BLaER1 (cell line): ENCODE results near the gene WWC1.
A peak's percentile ranks its signal among the peaks of the same experiment; 100 is the strongest.

Experiments used
- H3K27ac ChIP-seq: shearing (Covaris generic); formaldehyde crosslinking; 2 replicates; pipeline ENCODE4 v1.8.1; 2022
- H3K27me3 ChIP-seq: shearing (Covaris generic); formaldehyde crosslinking; 2 replicates; pipeline ENCODE4 v1.8.1; 2022
- H3K36me3 ChIP-seq: shearing (Covaris generic); formaldehyde crosslinking; 2 replicates; pipeline ENCODE4 v1.8.1; 2022
- H3K4me1 ChIP-seq: shearing (Covaris generic); formaldehyde crosslinking; 2 replicates; pipeline ENCODE4 v1.8.1; 2022
- H3K4me2 ChIP-seq: shearing (Covaris generic); formaldehyde crosslinking; 2 replicates; pipeline ENCODE4 v1.8.1; 2022
- H3K4me3 ChIP-seq: shearing (Covaris generic); formaldehyde crosslinking; 2 replicates; pipeline ENCODE4 v1.8.1; 2022
- H3K9ac ChIP-seq: shearing (Covaris generic); formaldehyde crosslinking; 2 replicates; pipeline ENCODE4 v1.8.1; 2022
- H3K9me3 ChIP-seq: shearing (Covaris generic); formaldehyde crosslinking; 2 replicates; pipeline ENCODE4 v1.8.1; 2022
- H4K20me1 ChIP-seq: shearing (Covaris generic); formaldehyde crosslinking; 2 replicates; pipeline ENCODE4 v1.8.1; 2022
- Cebpa-rat ChIP-seq: shearing (Covaris generic); IDR thresholded peaks from 2 replicates; pipeline ENCODE4 v1.8.1; 2022

The WWC1 gene

DNA sequence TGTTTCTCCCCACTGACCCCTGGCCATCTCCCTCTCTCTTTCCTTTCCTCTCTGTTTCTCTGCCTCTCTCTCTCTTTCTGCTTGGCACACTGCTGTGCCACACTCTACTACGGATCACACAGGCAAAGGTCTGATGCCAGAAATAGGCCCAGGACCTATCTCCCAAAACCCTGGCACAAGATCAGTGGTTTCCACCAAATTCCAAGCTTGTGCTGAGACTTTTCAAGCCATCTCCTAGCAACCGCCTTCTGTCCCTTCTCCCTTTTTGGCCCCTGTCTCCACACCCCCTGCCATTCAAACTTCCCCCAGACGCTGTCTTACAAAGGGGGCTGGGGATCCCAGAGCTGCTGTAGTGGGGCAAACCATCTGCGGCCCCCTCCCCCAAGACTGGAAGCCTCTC lies 156.4 kb downstream of the WWC1 start:
- Histone ChIP-seq H3K27me3 (no peaks in the 10 kb centered on the region), H3K4me1 (no peaks in the 10 kb centered on the region), H3K9ac (no peak overlapping the region), H3K9me3 (no peaks in the 10 kb centered on the region), H4K20me1 (no peaks in the 10 kb centered on the region), H3K4me3 (no peak overlapping the region), H3K27ac (no peak overlapping the region), H3K4me2 (no peak overlapping the region), H3K36me3 (no peaks in the 10 kb centered on the region)
- TF ChIP-seq Cebpa-rat, result no peak

DNA sequence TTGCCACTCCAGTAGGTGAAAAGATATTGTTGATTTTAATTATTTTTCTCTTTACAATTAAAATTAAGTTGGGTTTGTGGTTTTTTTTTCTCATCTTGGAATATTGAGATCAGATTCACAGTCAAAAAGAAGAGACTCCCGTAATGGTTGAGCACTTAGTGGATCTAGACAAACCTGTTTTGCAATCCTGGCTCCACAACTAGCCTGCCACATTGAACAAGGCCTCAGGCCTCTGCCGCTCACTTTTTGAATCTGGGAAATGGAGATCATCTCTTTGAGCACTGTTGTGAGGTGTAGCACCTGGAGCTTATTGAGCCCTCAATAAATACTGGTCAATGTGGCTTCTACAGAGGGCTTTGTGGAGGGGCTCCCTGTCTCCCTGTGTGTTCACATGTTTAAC lies 157.7 kb downstream of the WWC1 start:
- no peaks in the 10 kb centered on the region for H3K36me3 ChIP-seq
- H3K27ac ChIP-seq, result no peak overlapping the region
- no peak overlapping the region for H3K4me3 ChIP-seq
- no peaks in the 10 kb centered on the region for H3K27me3 ChIP-seq
- H3K4me2 ChIP-seq, result no peak overlapping the region
- no peaks in the 10 kb centered on the region for H4K20me1 ChIP-seq
- no peaks in the 10 kb centered on the region for H3K4me1 ChIP-seq
- H3K9me3 ChIP-seq, result no peaks in the 10 kb centered on the region
- no peak for TF ChIP-seq Cebpa-rat
- no peak overlapping the region for H3K9ac ChIP-seq

DNA sequence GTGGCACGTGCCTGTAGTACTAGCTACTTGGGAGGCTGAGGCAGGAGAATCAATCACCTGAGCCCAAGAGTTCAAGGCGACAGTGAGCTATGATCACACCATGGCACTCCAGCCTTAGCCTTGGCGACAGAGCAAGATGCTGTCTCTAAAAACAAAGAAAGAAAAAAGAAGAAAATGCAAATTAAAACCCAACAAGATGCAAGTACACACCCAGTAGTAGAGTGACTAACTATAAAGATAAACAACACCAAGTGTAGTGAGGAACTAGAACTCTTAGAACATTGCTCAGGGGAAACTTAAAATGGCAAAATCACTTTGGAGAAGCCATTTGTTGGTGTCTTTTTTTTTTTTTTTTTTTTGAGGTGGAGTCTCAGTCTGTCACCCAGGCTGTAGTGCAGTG lies 160.1 kb downstream of the WWC1 start:
- TF ChIP-seq Cebpa-rat, result no peak
- no peaks in the 10 kb centered on the region for H3K36me3 ChIP-seq
- H3K9ac ChIP-seq, result no peak overlapping the region

DNA sequence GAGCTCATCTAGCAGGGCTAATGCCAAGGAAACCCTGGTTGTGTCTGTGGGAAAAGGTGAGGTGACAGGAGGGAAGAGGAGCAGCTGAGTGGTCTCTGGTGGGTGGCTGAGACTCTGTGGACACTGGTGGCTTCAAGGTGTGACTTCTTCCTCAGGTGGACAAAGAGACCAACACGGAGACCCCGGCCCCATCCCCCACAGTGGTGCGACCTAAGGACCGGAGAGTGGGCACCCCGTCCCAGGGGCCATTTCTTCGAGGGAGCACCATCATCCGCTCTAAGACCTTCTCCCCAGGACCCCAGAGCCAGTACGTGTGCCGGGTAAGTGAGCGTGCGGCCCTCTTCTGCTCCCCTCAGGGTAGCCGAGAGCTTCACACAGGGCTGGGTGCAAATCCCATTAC lies 163.8 kb downstream of the WWC1 start:
- no peaks in the 10 kb centered on the region for H4K20me1 ChIP-seq
- no peak overlapping the region for H3K27ac ChIP-seq
- no peak overlapping the region for H3K4me3 ChIP-seq
- H3K9me3 ChIP-seq, result peaks cover 7% of the 10 kb centered on the region
- TF ChIP-seq Cebpa-rat, result no peak
- no peak overlapping the region for H3K4me2 ChIP-seq
- H3K4me1 ChIP-seq, result no peaks in the 10 kb centered on the region
- H3K27me3 ChIP-seq, result no peaks in the 10 kb centered on the region
- no peak overlapping the region for H3K9ac ChIP-seq
- H3K36me3 ChIP-seq, result peaks cover 13% of the 10 kb centered on the region

More for the DNA sequence above, 160.1 kb downstream of the WWC1 start:
- Histone ChIP-seq H3K4me1 (no peaks in the 10 kb centered on the region), H4K20me1 (no peaks in the 10 kb centered on the region), H3K4me3 (no peak overlapping the region), H3K27me3 (no peaks in the 10 kb centered on the region), H3K4me2 (no peak overlapping the region), H3K9me3 (no peaks in the 10 kb centered on the region), H3K27ac (no peak overlapping the region)

DNA sequence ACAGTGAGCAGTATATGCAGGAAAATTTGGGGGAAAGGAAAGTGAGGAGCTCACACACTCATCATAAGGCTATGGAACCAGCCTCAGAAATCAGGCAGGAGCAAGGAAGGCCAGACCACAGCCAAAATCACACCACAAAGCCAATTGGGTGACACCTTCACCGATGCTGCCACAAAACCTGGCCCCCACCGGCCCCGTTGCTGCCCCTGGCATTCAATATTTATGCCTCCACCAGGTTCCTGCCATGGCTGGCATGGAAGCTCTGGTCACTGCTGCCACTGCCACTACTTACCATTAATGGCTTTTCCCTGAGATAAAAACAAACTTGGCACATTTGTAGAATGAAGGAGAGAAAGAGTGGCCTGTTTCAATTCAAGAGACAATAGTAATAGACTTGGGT lies 166.1 kb downstream of the WWC1 start:
- H3K4me2 ChIP-seq, result no peak overlapping the region
- H3K4me1 ChIP-seq, result 0 out of 2 replicates have a peak, but pooled peaks cover under 1% of the 10 kb centered on the region
- no peaks in the 10 kb centered on the region for H4K20me1 ChIP-seq
- no peak overlapping the region for H3K9ac ChIP-seq
- H3K36me3 ChIP-seq, result peaks cover 13% of the 10 kb centered on the region
- peaks cover 7% of the 10 kb centered on the region for H3K9me3 ChIP-seq
- TF ChIP-seq Cebpa-rat, result no peak
- H3K4me3 ChIP-seq, result no peak overlapping the region
- H3K27ac ChIP-seq, result no peak overlapping the region
- no peaks in the 10 kb centered on the region for H3K27me3 ChIP-seq

DNA sequence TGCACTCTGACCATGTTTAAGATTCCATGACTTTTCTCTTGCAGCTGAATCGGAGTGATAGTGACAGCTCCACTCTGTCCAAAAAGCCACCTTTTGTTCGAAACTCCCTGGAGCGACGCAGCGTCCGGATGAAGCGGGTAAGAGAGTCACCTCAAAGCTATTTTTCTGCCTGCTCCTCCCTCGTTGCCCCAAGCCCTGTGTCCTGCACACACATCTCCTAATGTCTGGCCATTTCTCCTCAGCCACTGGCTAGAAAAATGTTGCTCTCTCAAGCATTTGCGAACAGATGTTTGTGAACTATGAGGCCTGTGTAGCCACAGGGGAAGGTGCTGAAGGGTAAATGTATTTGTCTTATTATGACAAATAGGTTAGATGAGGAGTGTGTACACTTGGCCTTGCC lies 169.2 kb downstream of the WWC1 start:
- Histone ChIP-seq H3K27me3 (no peaks in the 10 kb centered on the region), H3K9ac (no peak overlapping the region), H3K9me3 (peaks cover 7% of the 10 kb centered on the region), H3K36me3 (peaks cover 13% of the 10 kb centered on the region), H3K4me2 (no peak overlapping the region), H3K4me3 (no peak overlapping the region), H3K4me1 (peaks cover 29% of the 10 kb centered on the region), H4K20me1 (no peaks in the 10 kb centered on the region), H3K27ac (no peak overlapping the region)
- no peak for TF ChIP-seq Cebpa-rat

DNA sequence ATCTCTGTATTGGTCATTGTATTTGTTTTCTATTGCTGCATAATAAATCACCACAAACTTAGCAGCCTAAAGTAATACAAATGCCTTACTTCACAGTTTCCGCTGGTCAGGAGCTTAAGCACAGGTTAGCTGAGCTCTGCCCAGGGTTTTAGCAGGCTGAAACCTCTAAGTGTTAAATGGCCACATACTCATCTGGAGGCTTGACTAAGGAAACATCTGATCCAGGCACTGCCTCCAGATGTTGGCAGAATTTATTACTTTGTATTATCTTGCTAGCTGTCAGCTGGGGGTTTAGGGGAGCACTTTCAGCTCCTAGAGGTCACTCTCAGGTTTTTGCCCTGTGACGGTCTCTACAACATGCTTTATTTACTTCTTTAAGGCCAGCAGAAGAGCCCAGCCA lies 171.6 kb downstream of the WWC1 start:
- Histone ChIP-seq H3K4me2 (no peak overlapping the region), H3K27ac (no peak overlapping the region), H3K4me1 (peaks cover 29% of the 10 kb centered on the region), H4K20me1 (no peaks in the 10 kb centered on the region), H3K27me3 (no peaks in the 10 kb centered on the region), H3K36me3 (peaks cover 4% of the 10 kb centered on the region), H3K9me3 (no peaks in the 10 kb centered on the region), H3K9ac (no peak overlapping the region), H3K4me3 (no peak overlapping the region)
- no peak for TF ChIP-seq Cebpa-rat

DNA sequence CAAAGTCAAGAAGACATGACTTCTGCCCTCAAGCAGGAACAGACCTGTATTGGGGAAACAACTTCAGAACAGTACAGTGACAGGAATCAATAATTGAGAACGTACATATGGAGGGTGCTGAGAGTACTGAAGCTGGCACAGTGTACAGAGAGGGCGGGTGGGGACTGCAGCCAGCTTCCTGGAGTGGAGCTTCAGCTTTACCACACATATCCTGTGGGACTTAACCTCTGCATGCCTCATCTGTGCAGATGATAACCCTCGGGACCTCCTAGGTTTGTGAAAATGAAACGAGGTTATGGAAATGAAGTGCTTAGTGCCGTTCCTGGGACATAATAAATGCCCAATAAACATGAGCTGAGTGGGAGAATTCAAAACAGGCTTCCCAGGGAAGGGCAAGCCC lies 172.8 kb downstream of the WWC1 start:
- Histone ChIP-seq H3K36me3 (no peaks in the 10 kb centered on the region; the same call in 1 of the 2 replicates), H3K4me1 (peaks cover 29% of the 10 kb centered on the region), H3K9me3 (no peaks in the 10 kb centered on the region), H3K4me2 (peak overlapping the region; percentile 66), H3K27ac (no peak overlapping the region), H3K9ac (no peak overlapping the region), H3K27me3 (no peaks in the 10 kb centered on the region), H4K20me1 (no peaks in the 10 kb centered on the region), H3K4me3 (no peak overlapping the region)
- TF ChIP-seq Cebpa-rat, result no peak

DNA sequence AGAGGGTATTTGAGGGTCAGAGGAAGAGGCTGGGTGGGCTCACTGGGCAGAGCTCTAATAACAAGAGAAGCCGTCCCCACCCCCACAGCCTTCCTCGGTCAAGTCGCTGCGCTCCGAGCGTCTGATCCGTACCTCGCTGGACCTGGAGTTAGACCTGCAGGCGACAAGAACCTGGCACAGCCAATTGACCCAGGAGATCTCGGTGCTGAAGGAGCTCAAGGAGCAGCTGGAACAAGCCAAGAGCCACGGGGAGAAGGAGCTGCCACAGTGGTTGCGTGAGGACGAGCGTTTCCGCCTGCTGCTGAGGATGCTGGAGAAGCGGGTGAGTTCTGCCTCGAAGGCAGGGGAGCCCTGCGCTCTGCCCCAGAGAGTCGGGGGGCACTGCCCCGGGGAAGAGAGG lies 173.2 kb downstream of the WWC1 start:
- Histone ChIP-seq H3K9ac (no peak overlapping the region), H3K4me3 (no peak overlapping the region), H3K27me3 (no peaks in the 10 kb centered on the region), H3K27ac (no peak overlapping the region), H4K20me1 (no peaks in the 10 kb centered on the region), H3K36me3 (no peaks in the 10 kb centered on the region; the same call in 1 of the 2 replicates), H3K9me3 (no peaks in the 10 kb centered on the region), H3K4me1 (peaks cover 29% of the 10 kb centered on the region), H3K4me2 (peak overlapping the region; percentile 66)
- no peak for TF ChIP-seq Cebpa-rat

DNA sequence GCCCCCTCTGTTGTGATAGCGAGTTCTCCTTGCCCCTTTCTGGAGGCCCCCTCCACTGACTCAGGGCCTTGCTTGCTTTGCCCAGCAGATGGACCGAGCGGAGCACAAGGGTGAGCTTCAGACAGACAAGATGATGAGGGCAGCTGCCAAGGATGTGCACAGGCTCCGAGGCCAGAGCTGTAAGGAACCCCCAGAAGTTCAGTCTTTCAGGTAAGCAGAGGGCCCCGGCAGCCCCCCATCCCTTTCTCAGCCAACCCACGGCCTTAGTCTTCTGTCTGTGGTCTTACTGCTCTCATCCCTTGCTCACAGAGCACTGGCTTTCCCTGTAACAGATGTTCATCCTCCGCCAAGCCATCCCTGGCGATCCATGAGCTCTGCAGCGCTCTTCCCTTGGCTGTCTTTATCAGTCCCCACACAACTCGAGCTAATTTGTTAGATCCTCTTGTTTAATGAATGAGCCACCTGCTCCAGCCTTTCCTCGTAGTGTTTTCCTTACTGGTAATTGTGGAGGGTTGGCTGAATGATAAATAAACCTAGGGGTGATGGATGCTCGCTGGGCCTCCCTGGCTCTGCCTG lies 176.4 kb downstream of the WWC1 start:
- no peak overlapping the region for H3K4me2 ChIP-seq
- H3K4me1 ChIP-seq, result peaks cover 25% of the 10 kb centered on the region
- no peak for TF ChIP-seq Cebpa-rat
- H4K20me1 ChIP-seq, result no peaks in the 10 kb centered on the region
- H3K27ac ChIP-seq, result no peak overlapping the region
- H3K36me3 ChIP-seq, result no peaks in the 10 kb centered on the region; the same call in 1 of the 2 replicates
- H3K9ac ChIP-seq, result no peak overlapping the region
- no peaks in the 10 kb centered on the region for H3K27me3 ChIP-seq
- H3K4me3 ChIP-seq, result no peak overlapping the region
- no peaks in the 10 kb centered on the region for H3K9me3 ChIP-seq

DNA sequence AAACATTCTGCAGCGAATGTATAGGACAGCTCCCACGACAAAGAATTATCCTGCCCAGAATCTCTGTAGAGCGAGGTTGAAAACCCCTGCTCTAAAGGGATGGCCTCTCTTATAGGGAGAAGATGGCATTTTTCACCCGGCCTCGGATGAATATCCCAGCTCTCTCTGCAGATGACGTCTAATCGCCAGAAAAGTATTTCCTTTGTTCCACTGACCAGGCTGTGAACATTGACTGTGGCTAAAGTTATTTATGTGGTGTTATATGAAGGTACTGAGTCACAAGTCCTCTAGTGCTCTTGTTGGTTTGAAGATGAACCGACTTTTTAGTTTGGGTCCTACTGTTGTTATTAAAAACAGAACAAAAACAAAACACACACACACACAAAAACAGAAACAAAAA lies 177.4 kb downstream of the WWC1 start:
- no peak overlapping the region for H3K4me3 ChIP-seq
- H3K9me3 ChIP-seq, result no peaks in the 10 kb centered on the region
- H3K9ac ChIP-seq, result no peak overlapping the region
- no peaks in the 10 kb centered on the region; the same call in 1 of the 2 replicates for H3K36me3 ChIP-seq
- H3K27me3 ChIP-seq, result no peaks in the 10 kb centered on the region
- no peak overlapping the region for H3K27ac ChIP-seq
- H3K4me2 ChIP-seq, result no peak overlapping the region
- no peaks in the 10 kb centered on the region for H4K20me1 ChIP-seq
- TF ChIP-seq Cebpa-rat, result no peak
- H3K4me1 ChIP-seq, result peaks cover 15% of the 10 kb centered on the region
